ENCODE data around the gene PRKG2.

PRKG2 gene

DNA sequence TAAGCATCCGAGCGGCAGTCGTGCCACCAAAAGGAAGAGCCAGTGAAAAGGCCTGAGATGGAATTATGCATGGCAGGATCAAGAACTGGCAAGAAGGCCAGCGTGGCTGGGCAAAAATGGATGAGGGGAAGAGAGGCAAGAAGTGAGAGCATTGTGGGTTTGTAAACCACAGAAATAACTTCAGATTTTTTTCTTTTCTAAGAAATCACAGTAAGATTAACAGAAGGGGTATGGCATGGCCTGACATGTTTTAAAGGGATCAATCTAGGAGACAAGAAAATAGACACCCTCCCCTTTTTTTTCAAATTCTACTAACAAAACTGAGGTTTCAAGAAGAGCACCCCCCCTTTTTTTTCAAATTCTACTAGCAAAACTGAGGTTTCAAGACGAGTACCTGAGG, 102.0 kb downstream of the PRKG2 start:
- H3K4me3 Mint-ChIP-seq = no peak overlapping the region
- no peak overlapping the region for H3K27ac Mint-ChIP-seq
- no peaks in the 10 kb centered on the region for H3K36me3 Mint-ChIP-seq (ENCODE audit: low read depth)
- no peak for TF ChIP-seq CTCF (IDR thresholded peaks at IDR 0.05; ENCODE audit: unreplicated experiment in 3 of 3)
- peaks cover 4% of the 10 kb centered on the region for H3K27me3 Mint-ChIP-seq (ENCODE audit: low read depth)
- H3K9me3 Mint-ChIP-seq = no peaks in the 10 kb centered on the region
- no peaks in the 10 kb centered on the region for H3K4me1 Mint-ChIP-seq

DNA sequence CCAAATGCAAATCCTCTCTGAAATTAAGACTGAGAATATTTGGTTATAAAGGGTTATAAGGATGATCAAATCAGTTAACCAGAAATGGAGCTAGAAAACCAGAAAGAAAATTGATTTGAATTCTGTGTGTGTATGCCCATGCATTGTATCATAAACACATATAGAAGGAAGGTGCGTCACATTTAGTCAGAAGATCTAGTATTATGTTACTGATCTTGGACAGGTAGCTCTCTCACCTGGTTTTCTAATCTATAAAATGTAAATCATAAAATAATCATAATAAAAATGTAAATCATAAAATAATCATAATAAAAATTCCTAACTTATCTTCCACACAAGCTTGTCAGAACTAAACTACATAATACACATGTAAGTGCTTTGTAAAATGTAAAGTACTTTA, 105.7 kb downstream of the PRKG2 start:
- Mint-ChIP-seq H3K36me3 (ENCODE audit: low read depth) (no peaks in the 10 kb centered on the region), H3K27ac (no peak overlapping the region), H3K27me3 (ENCODE audit: low read depth) (peaks cover 4% of the 10 kb centered on the region), H3K4me3 (no peak overlapping the region), H3K4me1 (no peaks in the 10 kb centered on the region), H3K9me3 (no peaks in the 10 kb centered on the region)
- no peak for TF ChIP-seq CTCF (IDR thresholded peaks at IDR 0.05; ENCODE audit: unreplicated experiment in 3 of 3)

DNA sequence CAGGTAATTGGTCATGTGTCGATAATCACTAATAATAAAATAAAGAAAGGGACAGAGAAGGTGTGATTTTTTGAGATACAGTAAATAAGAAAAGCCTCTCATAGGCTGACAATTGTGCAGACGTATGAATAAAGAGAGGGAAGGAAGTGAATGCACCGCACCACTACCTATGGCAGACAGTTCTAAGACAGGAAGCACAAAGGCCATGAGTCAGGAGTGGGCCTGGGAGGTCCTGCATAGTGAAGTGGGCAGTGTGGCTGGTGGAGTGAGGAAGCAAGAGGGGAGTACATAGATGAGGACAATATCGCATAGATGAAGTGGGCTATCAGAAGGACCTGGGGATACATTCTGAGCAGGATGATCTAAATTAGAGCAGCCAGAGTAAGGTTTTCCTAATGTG, 108.9 kb downstream of the PRKG2 start:
- Mint-ChIP-seq H3K9me3 (no peaks in the 10 kb centered on the region), H3K27me3 (ENCODE audit: low read depth) (peaks cover 4% of the 10 kb centered on the region), H3K27ac (no peak overlapping the region), H3K4me1 (no peaks in the 10 kb centered on the region), H3K4me3 (no peak overlapping the region), H3K36me3 (ENCODE audit: low read depth) (no peaks in the 10 kb centered on the region)
- TF ChIP-seq CTCF (IDR thresholded peaks at IDR 0.05; ENCODE audit: unreplicated experiment in 3 of 3) = no peak

- Mint-ChIP-seq H3K36me3 (ENCODE audit: low read depth) (peaks cover 9% of the 10 kb centered on the region), H3K27me3 (ENCODE audit: low read depth) (no peaks in the 10 kb centered on the region), H3K27ac (no peak overlapping the region), H3K4me1 (no peaks in the 10 kb centered on the region), H3K9me3 (peaks cover 8% of the 10 kb centered on the region), H3K4me3 (no peak overlapping the region)
- TF ChIP-seq CTCF (IDR thresholded peaks at IDR 0.05; ENCODE audit: unreplicated experiment in 3 of 3) = no peak
These were observed 112.9 kb downstream of the PRKG2 start for GRCh38 chr4:81102107-81102506.

DNA sequence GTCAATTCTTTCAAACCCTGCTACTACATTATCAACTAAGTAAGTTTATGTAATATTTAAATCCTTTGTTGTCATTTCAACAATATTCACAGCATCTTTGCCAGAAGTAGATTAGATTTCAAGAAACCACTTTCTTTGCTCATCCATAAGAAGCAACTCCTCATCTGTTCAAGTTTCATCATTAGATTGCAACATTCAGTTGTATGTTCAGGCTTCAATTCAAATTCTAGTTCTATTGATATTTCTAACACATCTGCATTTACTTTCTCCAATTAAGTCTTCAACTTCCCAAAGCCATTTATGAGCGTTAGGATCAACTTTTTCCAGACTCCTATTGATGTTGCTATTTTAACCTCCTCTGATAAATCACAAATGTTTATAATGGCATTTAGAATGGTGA, 118.5 kb downstream of the PRKG2 start:
- Mint-ChIP-seq H3K4me1 (no peaks in the 10 kb centered on the region), H3K4me3 (no peak overlapping the region), H3K9me3 (peaks cover 8% of the 10 kb centered on the region), H3K36me3 (ENCODE audit: low read depth) (peaks cover 9% of the 10 kb centered on the region), H3K27me3 (ENCODE audit: low read depth) (no peaks in the 10 kb centered on the region), H3K27ac (no peak overlapping the region)
- no peak for TF ChIP-seq CTCF (IDR thresholded peaks at IDR 0.05; ENCODE audit: unreplicated experiment in 3 of 3)

- Mint-ChIP-seq H3K9me3 (peaks cover 8% of the 10 kb centered on the region), H3K36me3 (ENCODE audit: low read depth) (peaks cover 9% of the 10 kb centered on the region), H3K27me3 (ENCODE audit: low read depth) (no peaks in the 10 kb centered on the region), H3K4me3 (no peak overlapping the region), H3K4me1 (no peaks in the 10 kb centered on the region), H3K27ac (no peak overlapping the region)
- no peak for TF ChIP-seq CTCF (IDR thresholded peaks at IDR 0.05; ENCODE audit: unreplicated experiment in 3 of 3)
These were observed 119.6 kb downstream of the PRKG2 start for GRCh38 chr4:81095389-81095788.
